ENCODE measurements around the gene HSFY1.
"Not testable (repeated sequence)": the region's sequence is repeated elsewhere in the genome, so short reads cannot be mapped to it uniquely, and the experiment has no call there.

HSFY1 gene

DNA sequence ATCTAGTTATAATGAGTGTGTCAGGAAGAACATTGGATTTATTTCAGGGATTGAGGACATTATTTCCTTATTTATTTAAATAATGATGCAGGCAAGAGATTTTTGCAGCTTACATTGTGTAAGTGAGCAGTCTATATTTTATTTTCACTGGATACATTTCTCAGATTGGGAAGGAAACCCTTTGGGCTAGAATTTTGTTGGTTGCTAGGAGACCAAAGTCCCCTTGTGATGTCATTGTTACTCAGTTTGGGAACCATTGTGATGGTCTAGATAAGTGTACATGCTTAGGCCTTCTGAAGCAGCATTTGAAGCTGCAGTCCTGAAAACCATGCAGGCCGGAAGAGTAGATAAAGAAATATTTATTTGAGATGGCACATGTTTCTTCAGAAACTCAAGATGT is at the start of gene HSFY1:
Gene HSFY1 (plus strand): TSS at position 301 of the 400 bp plus-strand sequence. CDS start 68 bp downstream, at position 369.
- DNase-seq (ENCODE audit: low read depth in 2 of 2), result not testable (repeated sequence)

DNA sequence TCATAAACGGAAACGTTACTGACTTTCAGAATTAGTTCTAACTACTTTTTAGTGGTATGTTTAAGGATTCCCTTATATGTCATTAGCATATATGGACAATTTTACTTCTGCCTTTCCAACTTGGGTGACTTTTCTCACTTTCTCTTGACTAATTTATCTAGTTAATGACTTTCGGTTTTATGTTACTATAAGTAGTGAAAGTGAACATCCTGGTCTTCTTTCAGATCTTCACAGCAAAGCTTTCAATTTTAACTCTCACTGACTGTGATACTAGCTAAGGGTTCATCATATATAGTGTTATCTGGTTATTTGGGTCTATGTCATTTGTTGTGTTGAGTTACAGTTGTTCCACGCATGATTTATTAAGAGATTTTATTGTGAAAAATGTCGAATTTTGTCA is 42.3 kb upstream of the HSFY1 start:
- not testable (repeated sequence) for DNase-seq (ENCODE audit: low read depth in 2 of 2)

- not testable (repeated sequence) for DNase-seq (ENCODE audit: low read depth in 2 of 2)
Observed at GRCh38 chrY:18530995-18531655, 15.4 kb upstream of the HSFY1 start.

DNA sequence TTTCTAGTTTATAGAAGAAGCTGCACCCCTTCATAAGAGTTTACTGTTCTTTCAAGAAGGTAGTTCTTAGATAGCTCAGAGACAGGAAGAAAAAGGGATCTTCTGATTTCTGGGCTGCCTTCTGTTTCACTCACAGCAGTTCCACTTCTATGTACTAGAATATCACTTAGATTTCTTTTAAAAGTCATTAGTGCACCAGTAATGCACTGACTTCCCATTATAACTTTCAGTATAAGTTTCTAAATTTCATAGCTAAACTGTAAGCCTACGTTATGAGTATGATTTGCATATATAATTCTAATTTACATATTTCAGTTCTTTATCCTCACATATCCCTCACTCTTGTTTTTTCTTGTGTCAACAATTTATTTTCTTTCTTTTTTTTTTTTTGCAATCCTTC is 7.6 kb upstream of the HSFY1 start:
- not testable (repeated sequence) for DNase-seq (ENCODE audit: low read depth in 2 of 2)

DNA sequence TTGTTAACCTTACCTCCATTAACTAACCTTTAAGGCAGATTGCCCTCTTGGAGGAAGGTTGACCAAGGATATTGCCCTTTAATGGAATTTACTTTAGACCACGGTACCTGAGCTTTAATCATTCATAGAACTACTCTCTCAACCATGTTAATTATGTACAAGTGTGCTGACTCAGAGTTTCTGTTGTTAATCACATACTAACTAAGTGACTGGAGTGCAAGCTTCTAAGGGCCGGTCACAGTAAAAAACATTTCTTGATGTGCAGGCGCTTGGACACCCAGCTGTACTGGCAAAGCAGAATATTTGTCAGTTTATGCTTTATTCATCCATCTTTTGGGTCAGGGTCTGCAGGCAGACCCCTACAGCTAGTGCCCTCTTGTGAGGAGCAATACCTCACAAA is 6.6 kb downstream of the HSFY1 start:
- DNase-seq (ENCODE audit: low read depth in 2 of 2), result not testable (repeated sequence)

DNA sequence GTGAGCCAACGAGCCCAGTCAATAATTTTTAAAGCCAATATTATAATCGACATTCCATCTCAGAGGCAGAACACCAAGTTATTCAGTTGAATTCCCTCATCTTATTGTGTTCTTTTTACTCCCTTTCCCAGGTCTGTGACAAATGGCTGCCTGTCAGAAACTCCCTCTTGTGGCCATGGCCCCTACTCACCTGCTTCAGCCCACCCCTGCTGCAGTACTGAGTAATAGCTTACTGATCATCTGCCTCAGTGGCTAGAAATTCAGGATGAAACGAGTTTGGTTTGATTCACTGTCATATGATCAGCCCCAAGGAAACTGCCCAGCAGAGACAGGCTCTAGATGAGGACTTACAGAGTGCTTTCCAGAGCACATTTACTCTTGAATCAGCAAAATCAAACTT is 19.4 kb downstream of the HSFY1 start:
- DNase-seq (ENCODE audit: low read depth in 2 of 2), result not testable (repeated sequence)
